ENCODE results near the gene C9orf43. TPM values are rescaled to one million over a fixed set of nuclear protein-coding genes. Genes with fewer than 3 reads are reported as not detected.
A peak's percentile ranks its signal among the peaks of the same experiment; 100 is the strongest.

The C9orf43 gene
- total and polyA plus RNA-seq, 9 of the 15 experiments (the other 6 are each of a cell fraction or from before 2014, with no cell fraction given) = 0.21 to 0.58 (median 0.33) TPM

- no peak for TF ChIP-seq ZSCAN29 (IDR thresholded peaks at IDR 0.05)
- no peak for TF ChIP-seq JUNB (CRISPR knock-in tag; conservative IDR thresholded peaks at IDR 0.05)
- TF ChIP-seq ILF3 (IDR thresholded peaks at IDR 0.05; ENCODE audit: borderline replicate concordance) = no peak
- no peak for TF ChIP-seq PCBP2 (IDR thresholded peaks at IDR 0.05; ENCODE audit: low read depth, low read length, poor library complexity, severe bottlenecking)
- no peak for TF ChIP-seq HNRNPL (IDR thresholded peaks at IDR 0.05; ENCODE audit: low read depth, low read length)
- no peak for TF ChIP-seq ZNF239 (CRISPR knock-in tag; IDR thresholded peaks at IDR 0.05)
- TF ChIP-seq ZNF592 (IDR thresholded peaks at IDR 0.05) = peak; percentile 58
- no peak for TF ChIP-seq HSF4 (CRISPR knock-in tag; IDR thresholded peaks at IDR 0.05; ENCODE audit: borderline replicate concordance)
- peak; percentile 81 for TF ChIP-seq CTCFL (IDR thresholded peaks at IDR 0.05; ENCODE audit: borderline replicate concordance, insufficient read depth, low read depth, low read length, poor library complexity, severe bottlenecking)
- TF ChIP-seq RAD21 (CRISPR knock-in tag; conservative IDR thresholded peaks at IDR 0.05 in 1 of 2, IDR thresholded peaks at IDR 0.05 in 1 of 2) = peak; percentile 78 to 81
- TF ChIP-seq HBP1 (CRISPR knock-in tag; IDR thresholded peaks at IDR 0.05) = no peak
- no peak for TF ChIP-seq ZNF76 (CRISPR knock-in tag; IDR thresholded peaks at IDR 0.05; ENCODE audit: borderline replicate concordance)
- no peak for TF ChIP-seq KAT8 (IDR thresholded peaks at IDR 0.05; ENCODE audit: low read depth)
- TF ChIP-seq SMARCB1 (IDR thresholded peaks at IDR 0.05; ENCODE audit: insufficient read length, low read depth) = no peak
- TF ChIP-seq ARID3B (CRISPR knock-in tag; IDR thresholded peaks at IDR 0.05; ENCODE audit: borderline replicate concordance) = no peak
- peak in 1 of 2 experiments; percentile 60; a peak in 1 of 3 replicates for TF ChIP-seq CBX3 (IDR thresholded peaks at IDR 0.05; ENCODE audit: borderline replicate concordance in 1 of 2, low read length in 2 of 2)
These were observed 9.3 kb upstream of the C9orf43 start, which contains the start of gene ALAD (continued) for GRCh38 chr9:113401027-113401792.
